ENCODE measurements around the gene BRPF1. TPM values are rescaled to one million over a fixed set of nuclear protein-coding genes. Genes with fewer than 3 reads are reported as not detected.

The BRPF1 gene
- total RNA-seq, 1 experiment from 2014 or later = 10.1 TPM

DNA sequence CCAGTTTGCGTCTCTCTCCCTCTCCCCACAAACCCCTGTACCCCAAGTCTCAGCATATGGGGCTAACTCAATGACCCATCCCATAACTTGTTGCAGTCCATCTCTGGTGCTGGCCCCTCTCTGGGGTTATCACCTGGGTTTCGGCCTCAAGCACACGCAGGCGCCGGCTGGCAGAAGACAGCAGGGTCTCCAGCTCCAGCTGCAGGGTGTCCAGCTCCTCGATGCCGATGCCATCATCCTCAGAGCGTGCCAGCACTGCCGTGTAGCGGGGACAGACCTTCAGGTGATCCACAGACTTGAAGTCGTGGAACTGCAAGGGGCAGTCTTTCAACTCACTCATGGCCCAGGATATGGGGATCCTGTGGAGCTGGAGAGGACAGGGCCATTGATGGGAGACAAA, 59.6 kb downstream of the BRPF1 start:
- no peak for DNase-seq (ENCODE audit: low spot score)

DNA sequence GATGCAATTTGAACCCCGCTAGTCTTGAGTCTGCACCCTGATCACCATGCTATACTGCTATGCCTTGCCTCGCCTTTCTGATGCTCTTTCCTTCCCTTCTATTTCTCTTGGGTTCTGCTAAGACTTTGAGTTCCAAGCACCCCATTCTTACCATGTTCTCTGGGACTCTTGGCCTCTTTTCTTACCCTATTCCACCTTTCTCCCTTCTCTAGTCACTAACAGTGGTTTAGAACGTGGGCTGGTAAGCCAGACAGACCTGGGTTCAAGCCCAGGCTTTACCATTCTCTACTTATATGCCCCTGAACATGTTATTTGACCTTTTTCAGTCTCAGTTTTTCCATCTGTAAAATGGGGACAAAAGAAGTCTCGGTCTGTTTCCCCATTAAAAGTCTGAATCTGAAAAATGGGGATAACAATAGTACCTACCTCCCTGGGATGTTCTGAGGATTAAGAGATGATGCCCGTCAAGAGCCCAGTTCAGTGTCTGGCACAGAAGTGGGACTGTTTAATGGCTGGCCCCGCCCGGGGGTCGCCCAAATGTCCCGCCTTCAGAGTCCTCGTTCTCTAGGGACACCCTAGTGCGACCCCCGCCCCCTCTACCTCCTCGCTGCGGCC, 60.4 kb downstream of the BRPF1 start:
- DNase-seq (ENCODE audit: low spot score) = no peak

DNA sequence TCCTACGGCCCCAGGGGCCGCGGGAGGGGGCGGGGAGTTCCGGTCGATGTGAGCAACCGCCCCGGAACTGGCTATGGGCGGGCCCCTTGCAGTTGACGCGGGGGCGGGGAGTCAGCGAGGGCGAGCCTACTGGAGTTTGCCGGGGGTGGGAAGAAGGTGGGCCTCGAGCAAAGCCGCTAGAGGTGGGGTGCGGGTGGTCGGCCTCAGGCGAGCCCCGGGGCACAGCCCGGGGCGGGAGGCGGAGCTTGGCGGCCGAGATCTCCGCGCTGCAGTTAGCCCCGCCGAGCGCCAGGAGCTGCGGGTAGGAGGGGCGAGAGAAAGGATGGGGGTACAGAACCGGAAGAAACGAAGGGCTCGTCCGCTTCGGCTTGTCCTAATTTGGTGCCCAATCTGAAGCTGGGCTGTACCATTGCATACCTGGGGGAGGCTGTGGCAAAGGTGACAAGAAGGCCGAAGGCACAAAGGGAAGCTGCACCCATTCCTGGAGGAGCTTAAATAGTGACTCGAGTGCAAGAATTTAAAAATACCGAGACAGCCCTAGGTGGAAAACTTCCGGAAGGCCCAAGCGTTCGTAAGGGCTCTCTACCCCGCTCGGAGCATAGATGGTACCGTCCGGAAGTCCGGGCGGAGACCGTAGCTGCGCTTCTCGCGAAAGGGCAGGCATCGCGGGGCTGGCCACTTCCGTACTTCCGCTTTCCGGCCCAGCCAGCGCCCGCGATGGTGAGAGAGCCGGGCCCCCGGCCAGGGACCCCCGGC, 61.0 kb downstream of the BRPF1 start, which contains the start of the genes ARPC4 and TADA3:
Gene ARPC4, plus strand, starts transcription at position 678 of the 756 bp plus-strand sequence. Its CDS starts 40 bp downstream, at position 718.
Gene TADA3, minus strand, starts transcription at position 69 of the 756 bp plus-strand sequence. CDS start 1,007 bp downstream, outside the sequence.
- DNase-seq (ENCODE audit: low spot score) = peak; percentile 94

DNA sequence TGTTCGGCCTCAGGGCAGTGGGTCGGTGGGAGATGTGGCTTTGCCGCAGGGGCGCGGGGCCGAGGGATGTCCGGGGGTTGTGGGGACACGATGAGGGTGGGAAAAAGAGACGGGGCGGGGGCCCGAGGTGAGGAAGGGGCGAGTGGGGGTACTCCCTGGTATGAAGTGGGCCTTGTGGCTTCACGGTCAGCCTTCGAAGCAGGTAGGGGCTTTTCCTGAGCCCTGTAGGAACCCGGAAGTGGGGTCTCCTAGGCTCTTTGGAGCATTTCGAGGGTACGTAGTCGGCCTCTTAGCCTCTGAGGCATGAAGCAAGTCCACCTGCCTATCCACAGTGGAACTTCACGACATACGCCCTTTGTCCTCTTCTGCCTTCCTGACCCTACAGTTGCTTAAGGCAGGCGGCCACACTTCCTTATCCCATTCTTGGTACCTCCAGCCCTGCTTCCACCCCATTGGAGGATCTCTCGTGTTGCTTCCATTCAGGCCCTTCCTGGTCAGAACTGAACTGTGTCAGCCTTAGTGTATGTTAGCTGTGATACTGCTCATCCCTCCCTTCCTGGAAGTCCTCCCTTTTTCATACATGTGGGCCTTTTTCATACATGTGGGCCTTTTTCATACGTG, 61.7 kb downstream of the BRPF1 start:
- DNase-seq (ENCODE audit: low spot score) = no peak

DNA sequence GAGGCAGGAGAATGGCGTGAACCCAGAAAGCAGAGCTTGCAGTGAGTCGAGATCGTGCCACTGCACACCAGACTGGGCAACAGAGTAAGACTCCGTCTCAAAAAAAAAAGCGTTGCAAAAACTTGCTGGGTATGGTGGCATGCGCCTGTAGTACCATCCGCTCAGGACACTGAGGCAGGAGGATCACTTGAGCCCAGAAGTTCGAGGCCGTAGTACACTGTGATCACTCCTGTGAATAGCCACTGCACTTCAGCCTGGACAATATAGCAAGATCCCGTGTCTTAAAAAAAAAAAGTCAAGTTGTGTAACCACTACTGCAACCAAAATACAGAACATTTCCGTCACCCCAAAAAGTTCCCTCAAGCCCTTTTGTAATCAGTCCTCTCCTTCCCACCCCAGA, 62.9 kb downstream of the BRPF1 start:
- DNase-seq (ENCODE audit: low spot score) = no peak

DNA sequence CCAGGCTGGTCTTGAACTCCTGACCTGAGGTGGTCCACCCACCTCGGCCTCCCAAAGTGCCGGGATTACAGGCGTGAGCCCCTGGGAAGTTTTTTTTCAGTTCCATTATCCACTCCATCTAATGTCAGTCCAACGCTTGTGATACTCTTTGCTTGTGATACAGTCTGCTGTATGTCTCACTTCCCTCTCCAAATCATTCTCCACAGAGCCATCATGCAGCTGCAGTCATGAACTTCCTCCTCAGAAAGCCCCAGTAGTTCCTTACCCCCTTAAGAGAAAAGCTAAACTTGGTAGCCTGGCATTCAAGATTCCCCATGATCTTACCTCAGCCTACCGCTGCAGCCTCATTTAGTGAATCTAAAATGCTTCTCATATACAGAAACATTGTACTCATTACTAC, 63.7 kb downstream of the BRPF1 start:
- no peak for DNase-seq (ENCODE audit: low spot score)

DNA sequence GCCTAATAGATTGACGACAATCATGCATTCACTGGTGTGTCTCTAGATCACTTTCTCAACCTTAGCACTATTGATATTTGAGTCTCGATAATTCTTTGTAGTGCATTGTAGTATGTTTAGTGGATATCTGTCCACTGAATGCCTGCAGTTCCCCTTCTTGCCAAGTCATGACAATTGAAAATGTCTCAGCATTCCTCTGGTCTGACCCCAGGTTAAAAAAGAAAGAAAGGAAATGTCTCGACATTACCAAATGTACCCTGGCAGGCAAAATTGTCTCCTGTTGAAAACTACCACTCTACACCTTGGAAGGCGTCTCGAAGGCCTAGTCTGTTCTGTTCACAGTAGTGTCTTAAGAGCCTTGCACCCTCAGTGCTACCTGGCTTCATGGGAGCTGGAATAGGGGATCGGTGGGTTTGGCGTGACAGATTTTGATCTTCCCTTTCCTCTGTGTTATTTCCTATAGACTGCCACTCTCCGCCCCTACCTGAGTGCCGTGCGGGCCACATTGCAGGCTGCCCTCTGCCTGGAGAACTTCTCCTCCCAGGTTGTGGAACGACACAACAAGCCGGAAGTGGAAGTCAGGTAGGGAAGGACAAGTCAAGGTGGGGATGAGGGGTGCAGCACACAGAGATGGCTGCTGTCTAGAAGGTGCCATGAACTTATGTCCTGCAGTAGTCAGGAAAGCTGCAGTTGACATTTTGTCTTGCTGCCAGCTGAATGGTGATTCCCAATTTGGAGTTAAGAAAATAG, 65.8 kb downstream of the BRPF1 start:
- DNase-seq (ENCODE audit: low spot score) = no peak

Other genes with a start within 250 kb of the BRPF1 start
- gene LHFPL4, start 177.9 kb upstream of the BRPF1 start, total RNA-seq (2014; rRNA removed; shearing (Covaris generic)) = 0.02 TPM in 1 of 2 replicates, not detected in the other
- gene MTMR14, start 82.2 kb upstream of the BRPF1 start, total RNA-seq (2014; rRNA removed; shearing (Covaris generic)) = 20.2 and 24.4 TPM in 2 replicates
- gene CPNE9, start 27.9 kb upstream of the BRPF1 start, total RNA-seq (2014; rRNA removed; shearing (Covaris generic)) = 0.31 TPM in 1 of 2 replicates, not detected in the other
- 12.9 and 13.0 TPM in 2 replicates for gene OGG1, start 18.2 kb downstream of the BRPF1 start, total RNA-seq (2014; rRNA removed; shearing (Covaris generic))
- 4.9 and 16.6 TPM in 2 replicates for gene CAMK1, start 38.2 kb downstream of the BRPF1 start, total RNA-seq (2014; rRNA removed; shearing (Covaris generic))
- gene TADA3, start 60.7 kb downstream of the BRPF1 start, total RNA-seq (2014; rRNA removed; shearing (Covaris generic)) = 81.5 and 95.9 TPM in 2 replicates
- gene ARPC4, start 61.3 kb downstream of the BRPF1 start, total RNA-seq (2014; rRNA removed; shearing (Covaris generic)) = 227 and 296 TPM in 2 replicates
- gene TTLL3, start 78.5 kb downstream of the BRPF1 start, total RNA-seq (2014; rRNA removed; shearing (Covaris generic)) = 4.4 and 5.4 TPM in 2 replicates
- gene RPUSD3, start 112.3 kb downstream of the BRPF1 start, total RNA-seq (2014; rRNA removed; shearing (Covaris generic)) = 33.7 and 44.5 TPM in 2 replicates
- gene CIDEC, start 148.5 kb downstream of the BRPF1 start, total RNA-seq (2014; rRNA removed; shearing (Covaris generic)) = not detected in 2 replicates
- 35.7 and 46.1 TPM in 2 replicates for gene JAGN1, start 158.9 kb downstream of the BRPF1 start, total RNA-seq (2014; rRNA removed; shearing (Covaris generic))
- not detected in 2 replicates for gene IL17RE, start 171.1 kb downstream of the BRPF1 start, total RNA-seq (2014; rRNA removed; shearing (Covaris generic))
- gene IL17RC, start 185.4 kb downstream of the BRPF1 start, total RNA-seq (2014; rRNA removed; shearing (Covaris generic)) = 23.0 and 32.4 TPM in 2 replicates
- 7.4 and 8.7 TPM in 2 replicates for gene CRELD1, start 202.1 kb downstream of the BRPF1 start, total RNA-seq (2014; rRNA removed; shearing (Covaris generic))
- 3.0 and 3.4 TPM in 2 replicates for gene PRRT3, start 220.7 kb downstream of the BRPF1 start, total RNA-seq (2014; rRNA removed; shearing (Covaris generic))

Data from H4 (cell line).